HepG2 (cell line): ENCODE data around the gene C2. TPM values are rescaled to one million over a fixed set of nuclear protein-coding genes. Genes with fewer than 3 reads are reported as not detected.

Source experiments
- ARHGAP35 ChIP-seq: sonication (generic); formaldehyde crosslinking; IDR thresholded peaks from 2 replicates; pipeline ENCODE4 v1.9.0; 2022; ENCODE audit warnings: mild to moderate bottlenecking, inconsistent platforms, moderate library complexity, missing genetic modification reagents, borderline replicate concordance
- FOXK1 ChIP-seq: sonication (generic); formaldehyde crosslinking; IDR thresholded peaks from 2 replicates; pipeline ENCODE4 v1.4.0; 2020; ENCODE audit warnings: low read depth, missing genetic modification reagents, borderline replicate concordance
- GPBP1L1 ChIP-seq: sonication (generic); formaldehyde crosslinking; IDR thresholded peaks from 2 replicates; pipeline ENCODE4 v1.5.0; 2020; ENCODE audit warnings: mild to moderate bottlenecking, missing genetic modification reagents
- HDAC1 ChIP-seq: sonication (generic); formaldehyde crosslinking; IDR thresholded peaks from 2 replicates; pipeline ENCODE4 v1.5.1; 2020; ENCODE audit warnings: mild to moderate bottlenecking, missing genetic modification reagents
- HOXA5 ChIP-seq: sonication (generic); formaldehyde crosslinking; IDR thresholded peaks from 2 replicates; pipeline ENCODE4 v1.4.0; 2020; ENCODE audit warnings: missing genetic modification reagents
- KMT2B ChIP-seq: IDR thresholded peaks from 2 replicates; pipeline ENCODE4 v1.6.1; 2016; ENCODE audit warnings: missing genetic modification reagents, missing compliant biosample characterization
- MAF1 ChIP-seq: sonication (generic); formaldehyde crosslinking; IDR thresholded peaks from 2 replicates; pipeline ENCODE4 v1.5.0; 2020; ENCODE audit warnings: missing genetic modification reagents, borderline replicate concordance
- NR2F1 ChIP-seq, 2 experiments: fragments of 450-650 bp in 1 of 2; formaldehyde crosslinking in 1 of 2; IDR thresholded peaks; 2 replicates each; pipeline versions ENCODE4 v1.5.0 to v1.6.1; 2016 to 2020; ENCODE audit warnings: mild to moderate bottlenecking in 1 of 2, missing compliant biosample characterization in 1 of 2, missing genetic modification reagents in 1 of 2, moderate library complexity in 1 of 2
- PHF20 ChIP-seq: sonication (generic); formaldehyde crosslinking; IDR thresholded peaks from 2 replicates; pipeline ENCODE4 v1.5.0; 2020; ENCODE audit warnings: mild to moderate bottlenecking, missing genetic modification reagents
- PLRG1 ChIP-seq: fragments of 450-650 bp; conservative IDR thresholded peaks from 2 replicates; pipeline ENCODE4 v1.6.1; 2016
- PPARG ChIP-seq: conservative IDR thresholded peaks from 2 replicates; pipeline ENCODE4 v1.6.1; 2016; ENCODE audit warnings: missing biosample characterization, missing genetic modification reagents
- RFX1 ChIP-seq: fragments of 450-650 bp; IDR thresholded peaks from 2 replicates; pipeline ENCODE4 v1.6.1; 2017
- RFXANK ChIP-seq: IDR thresholded peaks from 2 replicates; pipeline ENCODE4 v1.6.1; 2016
- SSRP1 ChIP-seq: IDR thresholded peaks from 2 replicates; pipeline ENCODE4 v1.6.1; 2016; ENCODE audit warnings: control low read depth
- ZBTB2 ChIP-seq: sonication (generic); formaldehyde crosslinking; IDR thresholded peaks from 2 replicates; pipeline ENCODE4 v1.8.0; 2022; ENCODE audit warnings: low read depth, missing genetic modification reagents
- ZFP36L1 ChIP-seq: sonication (generic); formaldehyde crosslinking; IDR thresholded peaks from 2 replicates; pipeline ENCODE4 v1.8.0; 2022; ENCODE audit warnings: mild to moderate bottlenecking, missing genetic modification reagents, moderate library complexity
- ZNF136 ChIP-seq: sonication (generic); formaldehyde crosslinking; IDR thresholded peaks from 2 replicates; pipeline ENCODE4 v1.8.1; 2022; ENCODE audit warnings: low read depth, mild to moderate bottlenecking, moderate library complexity, missing genetic modification reagents
- ZNF326 ChIP-seq: sonication (generic); formaldehyde crosslinking; IDR thresholded peaks from 2 replicates; pipeline ENCODE4 v1.4.0; 2020; ENCODE audit warnings: missing genetic modification reagents, borderline replicate concordance
- ZNF383 ChIP-seq: sonication (generic); formaldehyde crosslinking; IDR thresholded peaks from 2 replicates; pipeline ENCODE4 v1.4.0; 2020; ENCODE audit warnings: missing genetic modification reagents, mild to moderate bottlenecking, borderline replicate concordance
- ZNF841 ChIP-seq: sonication (generic); formaldehyde crosslinking; IDR thresholded peaks from 2 replicates; pipeline ENCODE4 v1.8.1; 2023; ENCODE audit warnings: missing genetic modification reagents, borderline replicate concordance
- ZNF850 ChIP-seq: sonication (generic); formaldehyde crosslinking; conservative IDR thresholded peaks from 2 replicates; pipeline ENCODE4 v1.9.0; 2021; ENCODE audit warnings: mild to moderate bottlenecking, missing genetic modification reagents
- ZSCAN21 ChIP-seq: sonication (generic); formaldehyde crosslinking; IDR thresholded peaks from 2 replicates; pipeline ENCODE4 v1.8.0; 2022; ENCODE audit warnings: mild to moderate bottlenecking, missing genetic modification reagents, moderate library complexity, borderline replicate concordance
- polyA plus RNA-seq, 8 experiments: library from polyadenylated mRNA; depleted of rRNA in 3 of 8; stranded (reverse) in 7 of 8; unstranded in 1 of 8; fragments of >200 nt; fragmentation: Illumina TruSeq in 4 of 8; extraction: Trizol in 4 of 8; gene quantifications; 2 replicates each; pipeline versions ENCODE4 v1.2.1 to v1.2.3, GENCODE V29; 2011 to 2016; ENCODE audit warnings: low read depth in 4 of 8, missing spikeins in 1 of 8, mixed read lengths in 1 of 8; ENCODE audit not compliant: insufficient read depth in 1 of 8
- total RNA-seq, 5 experiments: library from RNA; depleted of rRNA; stranded (reverse); fragments of >200 nt; fragmentation: Illumina TruSeq; extraction: Trizol; gene quantifications; 2 replicates each; pipeline ENCODE4 v1.2.3, GENCODE V29; 2016; ENCODE audit warnings: low read depth in 1 of 5
- TF ChIP-seq, protein P1 (sequence below): sonication (generic); formaldehyde crosslinking; IDR thresholded peaks from 2 replicates; pipeline ENCODE4 v1.4.0; 2020; ENCODE audit warnings: mild to moderate bottlenecking, low read depth, missing genetic modification reagents
- TF ChIP-seq, protein P2 (sequence below): sonication (generic); formaldehyde crosslinking; IDR thresholded peaks from 2 replicates; pipeline ENCODE4 v1.9.0; 2022; ENCODE audit warnings: low read depth, missing genetic modification reagents
- TF ChIP-seq, protein P3 (sequence below): IDR thresholded peaks from 2 replicates; pipeline ENCODE4 v1.6.1; 2016

The C2 gene
- total and polyA plus RNA-seq, 2 of the 13 experiments (the other 11 are each of a cell fraction or from before 2014, with no cell fraction given) = 165 to 307 TPM

DNA sequence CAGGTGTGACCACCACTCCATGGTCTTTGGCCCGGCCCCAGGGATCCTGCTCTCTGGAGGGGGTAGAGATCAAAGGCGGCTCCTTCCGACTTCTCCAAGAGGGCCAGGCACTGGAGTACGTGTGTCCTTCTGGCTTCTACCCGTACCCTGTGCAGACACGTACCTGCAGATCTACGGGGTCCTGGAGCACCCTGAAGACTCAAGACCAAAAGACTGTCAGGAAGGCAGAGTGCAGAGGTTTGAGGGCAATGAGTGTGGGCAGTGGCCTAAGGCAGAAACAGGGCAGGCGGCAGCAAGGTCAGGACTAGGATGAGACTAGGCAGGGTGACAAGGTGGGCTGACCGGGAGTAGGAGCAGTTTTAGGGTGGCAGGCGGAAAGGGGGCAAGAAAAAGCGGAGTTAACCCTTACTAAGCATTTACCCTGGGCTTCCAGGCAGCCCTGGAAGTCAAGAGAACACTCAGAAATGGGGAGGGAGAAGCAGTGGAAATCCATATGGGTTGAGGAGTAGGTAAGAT is 18.9 kb downstream of the C2 start (continued):
- TF ChIP-seq ZNF136 (no peak), SSRP1 (CRISPR knock-in tag) (no peak), KMT2B (no peak), ZNF383 (CRISPR knock-in tag) (0 out of 2 replicates have a peak, but pooled peaks have one; percentile 53), MAF1 (CRISPR knock-in tag) (no peak), PPARG (CRISPR knock-in tag) (no peak), ARHGAP35 (CRISPR knock-in tag) (peak; percentile 59; the same call in 1 of the 2 replicates), ZNF841 (CRISPR knock-in tag) (no peak), HDAC1 (CRISPR knock-in tag) (no peak), GPBP1L1 (CRISPR knock-in tag) (no peak), PHF20 (CRISPR knock-in tag) (peak; percentile 45; the same call in 1 of the 2 replicates), RFX1 (no peak), NR2F1 (CRISPR knock-in tag; IDR thresholded peaks at IDR 0.05) (no peak), ZFP36L1 (no peak), ZNF326 (CRISPR knock-in tag) (no peak), ZBTB2 (CRISPR knock-in tag) (no peak), ZNF850 (CRISPR knock-in tag) (no peak), ZSCAN21 (CRISPR knock-in tag) (no peak), FOXK1 (CRISPR knock-in tag) (no peak), HOXA5 (no peak), RFXANK (CRISPR knock-in tag) (no peak), PLRG1 (no peak)
- TF ChIP-seq, protein P1, sequence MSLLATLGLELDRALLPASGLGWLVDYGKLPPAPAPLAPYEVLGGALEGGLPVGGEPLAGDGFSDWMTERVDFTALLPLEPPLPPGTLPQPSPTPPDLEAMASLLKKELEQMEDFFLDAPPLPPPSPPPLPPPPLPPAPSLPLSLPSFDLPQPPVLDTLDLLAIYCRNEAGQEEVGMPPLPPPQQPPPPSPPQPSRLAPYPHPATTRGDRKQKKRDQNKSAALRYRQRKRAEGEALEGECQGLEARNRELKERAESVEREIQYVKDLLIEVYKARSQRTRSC (CRISPR knock-in tag) = no peak
- TF ChIP-seq, protein P2, sequence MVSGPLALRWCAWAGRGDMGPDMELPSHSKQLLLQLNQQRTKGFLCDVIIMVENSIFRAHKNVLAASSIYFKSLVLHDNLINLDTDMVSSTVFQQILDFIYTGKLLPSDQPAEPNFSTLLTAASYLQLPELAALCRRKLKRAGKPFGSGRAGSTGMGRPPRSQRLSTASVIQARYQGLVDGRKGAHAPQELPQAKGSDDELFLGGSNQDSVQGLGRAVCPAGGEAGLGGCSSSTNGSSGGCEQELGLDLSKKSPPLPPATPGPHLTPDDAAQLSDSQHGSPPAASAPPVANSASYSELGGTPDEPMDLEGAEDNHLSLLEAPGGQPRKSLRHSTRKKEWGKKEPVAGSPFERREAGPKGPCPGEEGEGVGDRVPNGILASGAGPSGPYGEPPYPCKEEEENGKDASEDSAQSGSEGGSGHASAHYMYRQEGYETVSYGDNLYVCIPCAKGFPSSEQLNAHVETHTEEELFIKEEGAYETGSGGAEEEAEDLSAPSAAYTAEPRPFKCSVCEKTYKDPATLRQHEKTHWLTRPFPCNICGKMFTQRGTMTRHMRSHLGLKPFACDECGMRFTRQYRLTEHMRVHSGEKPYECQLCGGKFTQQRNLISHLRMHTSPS (CRISPR knock-in tag) = no peak
- TF ChIP-seq, protein P3, sequence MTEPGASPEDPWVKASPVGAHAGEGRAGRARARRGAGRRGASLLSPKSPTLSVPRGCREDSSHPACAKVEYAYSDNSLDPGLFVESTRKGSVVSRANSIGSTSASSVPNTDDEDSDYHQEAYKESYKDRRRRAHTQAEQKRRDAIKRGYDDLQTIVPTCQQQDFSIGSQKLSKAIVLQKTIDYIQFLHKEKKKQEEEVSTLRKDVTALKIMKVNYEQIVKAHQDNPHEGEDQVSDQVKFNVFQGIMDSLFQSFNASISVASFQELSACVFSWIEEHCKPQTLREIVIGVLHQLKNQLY (CRISPR knock-in tag) = 0 out of 2 replicates have a peak, but pooled peaks have one; percentile 8
